ENCODE data around the gene FAM222A.

The FAM222A gene

DNA sequence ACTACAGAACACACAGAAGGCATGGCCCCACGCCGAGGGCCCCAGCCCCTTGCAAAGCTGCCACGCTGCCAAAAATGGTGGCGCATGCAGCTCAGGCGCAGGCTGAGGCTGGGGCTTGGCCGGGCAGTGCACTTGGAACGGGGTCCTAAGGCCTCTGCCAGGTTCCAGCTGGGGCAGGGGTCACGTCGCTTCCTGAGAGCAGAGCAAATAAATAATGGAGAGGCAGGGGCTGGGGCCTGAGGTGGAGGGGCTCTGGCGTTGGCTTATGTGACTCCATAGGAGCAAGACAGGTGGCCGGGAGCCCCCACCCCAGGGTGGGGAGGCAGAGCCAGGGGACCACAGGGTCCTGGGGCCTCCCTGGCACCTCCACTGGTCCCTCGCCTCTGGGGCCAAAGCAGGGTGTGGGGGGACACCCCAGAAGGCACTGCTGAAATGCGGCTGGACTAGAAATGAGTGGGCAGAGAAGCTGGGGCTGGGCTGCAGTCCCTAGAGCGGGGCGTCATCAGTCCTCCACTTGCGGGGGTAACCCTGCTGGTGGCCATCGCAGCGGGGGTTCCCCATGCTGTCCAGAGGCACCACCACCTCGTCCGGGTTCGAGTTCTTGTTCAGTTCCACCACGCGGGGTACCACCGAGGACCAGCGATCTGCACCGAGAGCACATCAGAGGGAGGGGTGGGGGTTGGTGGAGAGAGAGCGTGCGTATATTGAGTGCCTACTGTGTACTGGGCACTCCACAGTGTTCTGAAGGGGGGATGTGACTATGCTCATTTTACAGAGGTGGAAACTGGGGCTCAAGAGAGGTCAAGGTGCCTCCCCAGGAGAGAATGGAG is 69.7 kb downstream of the FAM222A start:
- Histone ChIP-seq H2BK15ac (replicated peaks; ENCODE audit: low read depth) (no peak overlapping the region), H4K8ac (ENCODE audit: low read depth, low read length) (no peak overlapping the region), H3K36me3 (ENCODE audit: control insufficient read depth, insufficient read depth, low read length) (no peaks in the 10 kb centered on the region), H4K5ac (ENCODE audit: low read length) (no peak overlapping the region), H2BK120ac (ENCODE audit: low read depth, low read length) (no peak overlapping the region), H3K27ac (ENCODE audit: low read depth, low read length) (no peak overlapping the region), H3K79me1 (ENCODE audit: low read length) (no peaks in the 10 kb centered on the region), H3K4me2 (ENCODE audit: low read length) (no peak overlapping the region), H3K27me3 (ENCODE audit: insufficient read depth, low read length, poor library complexity) (no peaks in the 10 kb centered on the region), H3K4ac (ENCODE audit: low read depth, low read length) (no peak overlapping the region), H3K18ac (ENCODE audit: low read length) (no peak overlapping the region), H3K23ac (ENCODE audit: low read length) (no peak overlapping the region), H3K4me1 (ENCODE audit: control insufficient read depth, low read depth, low read length) (no peaks in the 10 kb centered on the region), H3K4me3 (ENCODE audit: low read length) (no peak overlapping the region), H3K9ac (ENCODE audit: low read length) (no peak overlapping the region), H2AK5ac (ENCODE audit: low read length) (no peak overlapping the region), H2BK5ac (ENCODE audit: low read length) (no peak overlapping the region), H3K79me2 (ENCODE audit: control insufficient read depth, insufficient read depth, low read length) (no peaks in the 10 kb centered on the region), H3K56ac (ENCODE audit: low read length) (no peak overlapping the region)
- no peak for DNase-seq
- no CpG with 5 or more reads among the region's 28 CpGs for WGBS (ENCODE audit: extremely low coverage, insufficient coverage, low lambda C conversion rate)

DNA sequence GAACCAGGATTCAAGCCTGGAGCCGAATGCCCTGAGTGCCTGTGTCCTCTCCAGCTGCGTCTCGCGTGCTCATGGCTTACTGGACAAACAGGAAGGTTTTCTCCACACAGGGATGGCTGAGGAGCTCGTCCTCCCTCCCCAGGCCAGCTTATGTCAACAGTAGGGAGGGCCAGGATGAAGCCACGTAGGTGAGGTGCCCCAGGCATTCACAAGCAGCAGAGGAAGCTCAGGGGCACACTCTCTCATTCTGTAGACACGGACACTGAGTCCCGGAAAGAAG is 70.3 kb downstream of the FAM222A start:
- WGBS (ENCODE audit: extremely low coverage, insufficient coverage, low lambda C conversion rate) = no CpG with 5 or more reads among the region's 8 CpGs
- Histone ChIP-seq H3K27ac (ENCODE audit: low read depth, low read length) (no peak overlapping the region), H2AK5ac (ENCODE audit: low read length) (no peak overlapping the region), H3K79me2 (ENCODE audit: control insufficient read depth, insufficient read depth, low read length) (no peaks in the 10 kb centered on the region), H4K5ac (ENCODE audit: low read length) (no peak overlapping the region), H3K56ac (ENCODE audit: low read length) (no peak overlapping the region), H3K36me3 (ENCODE audit: control insufficient read depth, insufficient read depth, low read length) (no peaks in the 10 kb centered on the region), H3K9ac (ENCODE audit: low read length) (no peak overlapping the region), H3K4me3 (ENCODE audit: low read length) (no peak overlapping the region), H3K18ac (ENCODE audit: low read length) (no peak overlapping the region), H3K79me1 (ENCODE audit: low read length) (no peaks in the 10 kb centered on the region), H2BK120ac (ENCODE audit: low read depth, low read length) (no peak overlapping the region), H2BK5ac (ENCODE audit: low read length) (no peak overlapping the region), H4K8ac (ENCODE audit: low read depth, low read length) (no peak overlapping the region), H3K4me2 (ENCODE audit: low read length) (no peak overlapping the region), H3K27me3 (ENCODE audit: insufficient read depth, low read length, poor library complexity) (no peaks in the 10 kb centered on the region), H2BK15ac (replicated peaks; ENCODE audit: low read depth) (no peak overlapping the region), H3K4ac (ENCODE audit: low read depth, low read length) (no peak overlapping the region), H3K4me1 (ENCODE audit: control insufficient read depth, low read depth, low read length) (no peaks in the 10 kb centered on the region), H3K23ac (ENCODE audit: low read length) (no peak overlapping the region)
- DNase-seq = no peak

DNA sequence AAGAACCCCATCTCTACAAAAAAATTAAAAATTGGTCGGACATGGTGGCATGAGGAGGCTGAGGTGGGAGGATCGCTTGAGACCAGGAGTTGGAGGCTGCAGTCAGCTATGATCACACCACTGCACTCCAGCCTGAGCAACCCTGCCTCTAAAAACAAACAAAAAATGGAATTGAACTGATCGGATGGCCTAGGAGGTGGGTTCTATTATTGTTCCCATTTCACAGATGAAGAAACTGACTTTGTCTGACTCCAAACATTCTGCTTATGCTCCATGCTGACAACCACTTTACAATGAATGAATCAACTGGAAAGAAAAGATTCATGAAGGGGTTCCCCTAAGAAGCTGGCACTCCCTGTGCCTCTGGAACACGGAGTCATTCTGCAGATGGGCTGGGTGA is 72.2 kb downstream of the FAM222A start:
- H3K23ac ChIP-seq (ENCODE audit: low read length) = no peak overlapping the region
- no peak for DNase-seq
- no peak overlapping the region for H3K4me2 ChIP-seq (ENCODE audit: low read length)
- H4K5ac ChIP-seq (ENCODE audit: low read length) = no peak overlapping the region
- WGBS (ENCODE audit: extremely low coverage, insufficient coverage, low lambda C conversion rate) = no CpG with 5 or more reads among the region's 4 CpGs
- no peaks in the 10 kb centered on the region for H3K79me1 ChIP-seq (ENCODE audit: low read length)
- no peak overlapping the region for H3K18ac ChIP-seq (ENCODE audit: low read length)
- H3K36me3 ChIP-seq (ENCODE audit: control insufficient read depth, insufficient read depth, low read length) = no peaks in the 10 kb centered on the region
- no peaks in the 10 kb centered on the region for H3K79me2 ChIP-seq (ENCODE audit: control insufficient read depth, insufficient read depth, low read length)
- no peak overlapping the region for H3K4me3 ChIP-seq (ENCODE audit: low read length)
- no peak overlapping the region for H3K56ac ChIP-seq (ENCODE audit: low read length)
- no peaks in the 10 kb centered on the region for H3K27me3 ChIP-seq (ENCODE audit: insufficient read depth, low read length, poor library complexity)
- no peak overlapping the region for H4K8ac ChIP-seq (ENCODE audit: low read depth, low read length)
- H3K9ac ChIP-seq (ENCODE audit: low read length) = no peak overlapping the region
- H2BK5ac ChIP-seq (ENCODE audit: low read length) = no peak overlapping the region
- H3K4ac ChIP-seq (ENCODE audit: low read depth, low read length) = no peak overlapping the region
- no peak overlapping the region for H2BK120ac ChIP-seq (ENCODE audit: low read depth, low read length)
- H2AK5ac ChIP-seq (ENCODE audit: low read length) = no peak overlapping the region
- H3K4me1 ChIP-seq (ENCODE audit: control insufficient read depth, low read depth, low read length) = no peaks in the 10 kb centered on the region
- no peak overlapping the region for H2BK15ac ChIP-seq (replicated peaks; ENCODE audit: low read depth)
- H3K27ac ChIP-seq (ENCODE audit: low read depth, low read length) = no peak overlapping the region

DNA sequence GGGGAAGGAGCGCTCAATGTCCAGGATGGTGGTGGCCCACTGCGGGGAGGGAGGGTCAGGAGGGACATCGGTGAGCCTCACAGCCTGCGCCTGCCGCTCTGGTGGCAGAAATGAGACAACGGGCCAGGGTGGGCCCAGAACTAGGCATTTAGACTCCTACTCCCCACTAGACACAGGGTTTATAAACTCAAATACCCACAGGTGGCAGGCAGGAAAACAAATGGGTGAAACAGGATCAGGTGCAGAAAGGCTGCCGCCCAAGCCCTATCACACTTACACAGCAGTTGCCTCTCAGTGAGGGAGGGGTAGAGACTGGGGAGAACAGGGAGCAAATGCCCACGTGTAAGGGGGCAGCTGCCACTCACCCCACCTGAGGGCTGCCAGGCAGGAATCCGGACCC is 73.2 kb downstream of the FAM222A start:
- Histone ChIP-seq H3K79me2 (ENCODE audit: control insufficient read depth, insufficient read depth, low read length) (no peaks in the 10 kb centered on the region), H2BK15ac (replicated peaks; ENCODE audit: low read depth) (no peak overlapping the region), H4K8ac (ENCODE audit: low read depth, low read length) (no peak overlapping the region), H3K4me3 (ENCODE audit: low read length) (no peak overlapping the region), H3K4me1 (ENCODE audit: control insufficient read depth, low read depth, low read length) (no peaks in the 10 kb centered on the region), H3K27me3 (ENCODE audit: insufficient read depth, low read length, poor library complexity) (no peaks in the 10 kb centered on the region), H3K36me3 (ENCODE audit: control insufficient read depth, insufficient read depth, low read length) (no peaks in the 10 kb centered on the region), H3K56ac (ENCODE audit: low read length) (no peak overlapping the region), H3K79me1 (ENCODE audit: low read length) (no peaks in the 10 kb centered on the region), H3K4ac (ENCODE audit: low read depth, low read length) (no peak overlapping the region), H3K18ac (ENCODE audit: low read length) (no peak overlapping the region), H3K23ac (ENCODE audit: low read length) (no peak overlapping the region), H2AK5ac (ENCODE audit: low read length) (no peak overlapping the region), H3K9ac (ENCODE audit: low read length) (no peak overlapping the region), H3K27ac (ENCODE audit: low read depth, low read length) (no peak overlapping the region), H2BK5ac (ENCODE audit: low read length) (no peak overlapping the region), H2BK120ac (ENCODE audit: low read depth, low read length) (no peak overlapping the region), H3K4me2 (ENCODE audit: low read length) (no peak overlapping the region), H4K5ac (ENCODE audit: low read length) (no peak overlapping the region)
- no peak for DNase-seq
- no CpG with 5 or more reads among the region's 9 CpGs for WGBS (ENCODE audit: extremely low coverage, insufficient coverage, low lambda C conversion rate)

DNA sequence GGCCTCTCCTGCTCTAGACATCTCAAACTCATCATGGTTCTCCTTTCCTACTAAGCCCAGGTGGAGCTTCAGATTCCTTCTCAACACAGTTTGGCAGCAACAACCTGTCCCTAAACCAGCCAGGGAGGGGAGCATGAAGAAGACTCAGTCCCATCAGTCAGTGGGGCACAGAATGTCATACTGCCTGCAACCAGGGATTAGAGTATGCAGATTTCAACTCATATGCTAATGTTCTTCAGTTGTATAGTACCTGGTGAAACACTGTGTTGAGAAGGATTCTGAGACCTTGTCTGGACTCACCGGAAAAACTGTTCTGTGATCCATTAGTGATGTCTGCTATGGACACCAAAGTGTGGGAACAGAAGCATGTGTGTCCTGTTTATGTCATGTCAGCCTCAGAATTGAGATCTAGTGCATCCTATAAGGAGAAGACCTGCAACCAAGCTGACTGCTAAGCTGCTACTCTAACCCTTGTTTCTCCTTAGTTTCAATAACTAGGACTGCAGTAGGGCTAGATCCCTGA is 76.0 kb downstream of the FAM222A start:
- Histone ChIP-seq H3K4me3 (ENCODE audit: low read length) (no peak overlapping the region), H3K18ac (ENCODE audit: low read length) (no peak overlapping the region), H2AK5ac (ENCODE audit: low read length) (no peak overlapping the region), H2BK5ac (ENCODE audit: low read length) (no peak overlapping the region), H3K4ac (ENCODE audit: low read depth, low read length) (no peak overlapping the region), H3K27me3 (ENCODE audit: insufficient read depth, low read length, poor library complexity) (no peaks in the 10 kb centered on the region), H4K8ac (ENCODE audit: low read depth, low read length) (no peak overlapping the region), H4K5ac (ENCODE audit: low read length) (no peak overlapping the region), H3K9ac (ENCODE audit: low read length) (no peak overlapping the region), H3K4me1 (ENCODE audit: control insufficient read depth, low read depth, low read length) (no peaks in the 10 kb centered on the region), H2BK15ac (replicated peaks; ENCODE audit: low read depth) (no peak overlapping the region), H3K79me1 (ENCODE audit: low read length) (no peaks in the 10 kb centered on the region), H3K36me3 (ENCODE audit: control insufficient read depth, insufficient read depth, low read length) (no peaks in the 10 kb centered on the region), H2BK120ac (ENCODE audit: low read depth, low read length) (no peak overlapping the region), H3K79me2 (ENCODE audit: control insufficient read depth, insufficient read depth, low read length) (no peaks in the 10 kb centered on the region), H3K4me2 (ENCODE audit: low read length) (no peak overlapping the region), H3K27ac (ENCODE audit: low read depth, low read length) (no peak overlapping the region), H3K56ac (ENCODE audit: low read length) (no peak overlapping the region), H3K23ac (ENCODE audit: low read length) (no peak overlapping the region)
- WGBS (ENCODE audit: extremely low coverage, insufficient coverage, low lambda C conversion rate) = no CpG with 5 or more reads among the region's 1 CpG
- DNase-seq = no peak

DNA sequence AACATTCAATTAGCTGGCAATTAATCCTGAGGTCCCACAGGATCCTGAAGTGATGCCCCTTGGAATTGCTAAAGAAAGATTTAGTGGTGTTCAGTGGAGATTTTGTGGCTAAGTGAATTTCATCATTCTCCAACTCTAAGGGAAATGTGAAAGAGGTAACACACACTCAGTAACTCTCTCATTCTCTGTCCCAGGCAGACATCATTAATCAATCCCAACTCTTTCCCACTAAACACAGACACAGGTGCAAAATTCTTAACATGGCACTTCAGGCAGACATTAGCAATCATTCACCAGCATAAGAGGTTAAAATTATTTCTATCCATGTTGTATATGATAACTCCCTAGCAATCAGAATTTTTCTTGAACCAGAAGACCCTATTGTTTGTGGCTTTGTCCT is 79.4 kb downstream of the FAM222A start:
- H4K5ac ChIP-seq (ENCODE audit: low read length) = no peak overlapping the region
- no peak for DNase-seq
- no peaks in the 10 kb centered on the region for H3K36me3 ChIP-seq (ENCODE audit: control insufficient read depth, insufficient read depth, low read length)
- no peak overlapping the region for H3K56ac ChIP-seq (ENCODE audit: low read length)
- no peaks in the 10 kb centered on the region for H3K27me3 ChIP-seq (ENCODE audit: insufficient read depth, low read length, poor library complexity)
- H3K23ac ChIP-seq (ENCODE audit: low read length) = no peak overlapping the region
- H3K79me2 ChIP-seq (ENCODE audit: control insufficient read depth, insufficient read depth, low read length) = no peaks in the 10 kb centered on the region
- H2BK120ac ChIP-seq (ENCODE audit: low read depth, low read length) = no peak overlapping the region
- no peak overlapping the region for H4K8ac ChIP-seq (ENCODE audit: low read depth, low read length)
- no peak overlapping the region for H3K27ac ChIP-seq (ENCODE audit: low read depth, low read length)
- no peak overlapping the region for H2BK15ac ChIP-seq (replicated peaks; ENCODE audit: low read depth)
- no peak overlapping the region for H3K4ac ChIP-seq (ENCODE audit: low read depth, low read length)
- no peak overlapping the region for H2AK5ac ChIP-seq (ENCODE audit: low read length)
- H3K4me2 ChIP-seq (ENCODE audit: low read length) = no peak overlapping the region
- no peak overlapping the region for H3K4me3 ChIP-seq (ENCODE audit: low read length)
- H3K79me1 ChIP-seq (ENCODE audit: low read length) = no peaks in the 10 kb centered on the region
- H3K9ac ChIP-seq (ENCODE audit: low read length) = no peak overlapping the region
- H3K18ac ChIP-seq (ENCODE audit: low read length) = no peak overlapping the region
- no peaks in the 10 kb centered on the region for H3K4me1 ChIP-seq (ENCODE audit: control insufficient read depth, low read depth, low read length)
- no peak overlapping the region for H2BK5ac ChIP-seq (ENCODE audit: low read length)

Measured in mesendoderm (in vitro differentiated cells).